Thoracic aorta (tissue), 2 donors: ENCODE measurements around the gene GMDS. TPM values are rescaled to one million over a fixed set of nuclear protein-coding genes. Genes with fewer than 3 reads are reported as not detected.

Experiments
- ATAC-seq: fragments of 150-250 bp; one replicate; pipeline ENCODE4 v1.8.0; 2017; ENCODE audit warnings: low read depth; ENCODE audit not compliant: insufficient number of reproducible peaks, low FRiP score
- DNase-seq: peaks from one replicate; pipeline ENCODE4 v3.0.0-alpha.2; 2020; ENCODE audit warnings: low spot score
- H3K27ac ChIP-seq, 2 donors: fragments of 200-600 bp; sonication (generic); 1 replicate in 1 of 2; 2 replicates in 1 of 2; pipeline ENCODE4 v1.5.1; 2016; ENCODE audit warnings: mild to moderate bottlenecking in 2 of 2, moderate library complexity in 2 of 2
- H3K27me3 ChIP-seq: fragments of 200-600 bp; sonication (generic); replicated peaks from 2 replicates; pipeline ENCODE4 v1.6.0; 2016; ENCODE audit warnings: mild to moderate bottlenecking; ENCODE audit not compliant: insufficient read depth
- H3K36me3 ChIP-seq: fragments of 200-600 bp; sonication (generic); one replicate; pipeline ENCODE4 v1.5.1; 2016
- H3K4me1 ChIP-seq, 2 donors: fragments of 200-600 bp; sonication (generic); 1 replicate in 1 of 2; 2 replicates in 1 of 2; pipeline versions ENCODE4 v1.5.1 to v1.6.0; 2016; ENCODE audit warnings: low read depth in 2 of 2, mild to moderate bottlenecking in 1 of 2; ENCODE audit not compliant: control insufficient read depth in 1 of 2
- H3K4me3 ChIP-seq: fragments of 200-600 bp; sonication (generic); 2 replicates; pipeline ENCODE4 v1.5.1; 2016; ENCODE audit warnings: mild to moderate bottlenecking
- H3K9me3 ChIP-seq: fragments of 200-600 bp; sonication (generic); 2 replicates; pipeline ENCODE4 v1.5.1; 2016
- total RNA-seq, 2 donors: library from RNA; depleted of rRNA; stranded (reverse); fragments of >200 nt; gene quantifications; one replicate each; pipeline versions ENCODE4 v1.1.0 to v1.2.3, GENCODE V29; 2016
- TF ChIP-seq, protein P1 (sequence below): fragments of 200-600 bp; sonication (generic); IDR thresholded peaks from one replicate; pipeline ENCODE4 v1.5.1; 2019; ENCODE audit warnings: antibody characterized with exemption

The GMDS gene
- total RNA-seq, 2 donors from 2014 or later = 87.8 to 87.9 TPM

DNA sequence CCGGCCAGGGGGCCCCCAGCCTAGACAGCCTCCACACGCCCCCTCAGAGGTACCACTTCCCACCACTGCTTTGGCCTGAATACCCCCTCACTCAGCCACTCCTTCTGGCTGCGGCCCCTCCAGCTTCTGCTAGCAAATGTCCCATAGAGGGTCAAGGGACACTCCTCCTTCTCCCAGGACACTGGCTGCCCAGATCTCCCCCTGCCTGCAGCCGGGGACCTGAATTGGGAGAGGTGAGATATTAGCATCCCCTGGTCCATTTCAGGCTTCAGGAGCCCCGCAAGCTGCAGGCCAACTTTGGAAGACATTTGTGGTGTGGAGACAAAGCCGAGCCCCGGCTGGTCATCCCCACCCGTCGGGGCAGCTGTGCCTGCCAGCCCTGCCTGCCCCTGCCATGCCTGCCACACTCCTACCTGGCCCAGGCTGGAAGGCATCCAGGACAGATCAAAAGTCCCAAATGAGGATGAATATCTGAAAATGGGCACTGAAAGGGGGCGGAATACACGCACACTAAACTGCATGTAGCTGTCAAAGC, 668.2 kb downstream of the GMDS start:
- no peak for ATAC-seq
- no peaks in the 10 kb centered on the region for H3K9me3 ChIP-seq
- no peaks in the 10 kb centered on the region for H3K27me3 ChIP-seq
- H3K4me1 ChIP-seq = peaks cover 13 to 32% of the 10 kb centered on the region in 2 donors
- H3K4me3 ChIP-seq = no peak overlapping the region
- DNase-seq = no peak
- H3K27ac ChIP-seq = no peak overlapping the region
- TF ChIP-seq, protein P1, sequence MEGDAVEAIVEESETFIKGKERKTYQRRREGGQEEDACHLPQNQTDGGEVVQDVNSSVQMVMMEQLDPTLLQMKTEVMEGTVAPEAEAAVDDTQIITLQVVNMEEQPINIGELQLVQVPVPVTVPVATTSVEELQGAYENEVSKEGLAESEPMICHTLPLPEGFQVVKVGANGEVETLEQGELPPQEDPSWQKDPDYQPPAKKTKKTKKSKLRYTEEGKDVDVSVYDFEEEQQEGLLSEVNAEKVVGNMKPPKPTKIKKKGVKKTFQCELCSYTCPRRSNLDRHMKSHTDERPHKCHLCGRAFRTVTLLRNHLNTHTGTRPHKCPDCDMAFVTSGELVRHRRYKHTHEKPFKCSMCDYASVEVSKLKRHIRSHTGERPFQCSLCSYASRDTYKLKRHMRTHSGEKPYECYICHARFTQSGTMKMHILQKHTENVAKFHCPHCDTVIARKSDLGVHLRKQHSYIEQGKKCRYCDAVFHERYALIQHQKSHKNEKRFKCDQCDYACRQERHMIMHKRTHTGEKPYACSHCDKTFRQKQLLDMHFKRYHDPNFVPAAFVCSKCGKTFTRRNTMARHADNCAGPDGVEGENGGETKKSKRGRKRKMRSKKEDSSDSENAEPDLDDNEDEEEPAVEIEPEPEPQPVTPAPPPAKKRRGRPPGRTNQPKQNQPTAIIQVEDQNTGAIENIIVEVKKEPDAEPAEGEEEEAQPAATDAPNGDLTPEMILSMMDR = no peak
- no peaks in the 10 kb centered on the region for H3K36me3 ChIP-seq

DNA sequence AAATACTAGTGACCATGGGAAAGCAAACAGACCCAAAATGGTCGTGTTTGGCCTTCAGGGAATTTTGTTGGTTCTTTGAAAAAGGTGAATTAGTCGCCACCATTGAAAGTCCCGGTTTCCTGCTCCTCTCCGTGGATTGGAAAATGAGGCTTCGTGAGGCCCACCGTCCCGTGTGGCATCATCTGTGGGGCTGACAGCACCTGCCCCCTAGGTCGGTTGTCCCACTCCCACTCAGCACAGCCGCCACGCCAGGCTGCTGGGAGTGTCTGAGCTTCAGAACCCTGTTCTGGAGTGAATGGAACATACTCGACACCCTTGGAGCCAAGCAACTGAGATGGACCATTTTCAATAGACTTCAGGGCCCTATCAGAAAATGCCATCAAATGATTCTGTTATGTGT, 668.7 kb downstream of the GMDS start:
- no peaks in the 10 kb centered on the region for H3K36me3 ChIP-seq

DNA sequence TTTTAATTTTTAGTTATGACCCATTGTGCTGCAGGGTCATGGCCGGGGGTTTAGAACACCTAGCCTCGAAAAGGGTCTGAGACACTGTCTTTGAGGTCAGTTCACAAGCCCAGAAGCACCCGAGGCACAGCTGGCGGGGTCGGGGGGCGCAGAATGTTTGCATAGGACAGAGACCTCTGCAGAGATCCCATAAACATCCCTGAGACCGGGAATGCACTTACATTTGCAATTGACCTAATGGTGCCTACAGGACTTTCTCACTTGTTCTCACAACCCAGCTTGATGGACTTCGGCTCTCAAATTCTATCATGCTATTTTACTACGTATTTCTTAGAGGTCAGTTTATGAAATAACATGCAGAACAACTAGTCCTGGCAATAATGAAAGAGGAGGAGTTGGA, 669.2 kb downstream of the GMDS start:
- Histone ChIP-seq H3K36me3 (no peaks in the 10 kb centered on the region), H3K4me3 (no peak overlapping the region), H3K4me1 (peaks cover 13 to 32% of the 10 kb centered on the region in 2 donors), H3K9me3 (peaks cover 4% of the 10 kb centered on the region), H3K27ac (peak overlapping the region; percentile 82 to 84), H3K27me3 (no peaks in the 10 kb centered on the region)
- TF ChIP-seq, protein P1 = no peak
- DNase-seq (no peak), ATAC-seq (no peak)

More for the DNA sequence above, 668.7 kb downstream of the GMDS start:
- TF ChIP-seq, protein P1 = no peak
- ATAC-seq (no peak), DNase-seq (no peak)
- H3K9me3 ChIP-seq = no peaks in the 10 kb centered on the region
- H3K4me3 ChIP-seq = no peak overlapping the region
- no peak overlapping the region for H3K27ac ChIP-seq
- peaks cover 13 to 32% of the 10 kb centered on the region in 2 donors for H3K4me1 ChIP-seq
- H3K27me3 ChIP-seq = no peaks in the 10 kb centered on the region

DNA sequence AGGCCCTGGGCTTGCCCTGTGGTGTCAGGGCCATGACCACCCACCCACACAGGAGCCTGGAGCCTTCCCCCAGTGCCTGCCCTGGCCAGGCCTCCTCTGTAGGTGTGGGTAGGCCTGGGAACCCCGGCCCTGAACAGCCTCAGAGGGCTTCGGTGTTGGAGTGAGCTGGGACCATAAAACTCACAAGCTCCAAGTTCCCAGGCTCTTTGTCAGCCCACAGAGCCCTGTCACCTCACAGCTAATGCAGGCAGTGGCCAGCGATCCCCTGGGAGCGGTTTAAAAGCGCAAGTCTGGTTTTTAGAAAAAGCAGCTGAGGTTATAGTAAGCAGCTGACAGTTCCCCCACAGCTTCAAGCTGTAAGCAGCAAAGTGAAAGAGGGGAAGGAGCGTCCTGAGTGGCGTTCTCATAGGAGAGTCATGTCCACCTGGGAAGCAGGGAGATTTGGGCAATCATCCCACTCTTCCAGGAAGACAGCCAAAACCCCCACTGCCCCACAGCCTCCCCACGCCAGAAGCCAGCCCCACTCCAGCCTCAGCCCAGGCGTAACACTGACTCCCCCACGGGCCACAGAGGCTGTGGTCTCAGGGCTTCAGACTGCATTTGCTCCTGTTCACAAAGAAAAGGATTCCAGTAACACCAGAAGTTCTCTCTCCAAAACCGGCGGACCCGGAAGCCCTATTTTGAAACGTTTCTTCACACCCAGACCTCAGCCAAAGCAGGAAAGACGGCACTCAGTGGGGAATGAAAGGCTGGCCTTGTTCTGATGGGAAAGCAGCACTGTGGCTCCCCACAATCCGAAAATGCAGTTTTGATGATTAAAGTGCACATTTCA, 670.0 kb downstream of the GMDS start:
- H3K4me3 ChIP-seq = peak overlapping the region; percentile 59
- H3K4me1 ChIP-seq = peaks cover 13 to 32% of the 10 kb centered on the region in 2 donors
- H3K36me3 ChIP-seq = no peaks in the 10 kb centered on the region
- no peaks in the 10 kb centered on the region for H3K27me3 ChIP-seq
- TF ChIP-seq, protein P1 = no peak
- DNase-seq (no peak), ATAC-seq (peak; percentile 47)
- H3K9me3 ChIP-seq = peaks cover 9% of the 10 kb centered on the region
- H3K27ac ChIP-seq = peak overlapping the region; percentile 82 to 84

DNA sequence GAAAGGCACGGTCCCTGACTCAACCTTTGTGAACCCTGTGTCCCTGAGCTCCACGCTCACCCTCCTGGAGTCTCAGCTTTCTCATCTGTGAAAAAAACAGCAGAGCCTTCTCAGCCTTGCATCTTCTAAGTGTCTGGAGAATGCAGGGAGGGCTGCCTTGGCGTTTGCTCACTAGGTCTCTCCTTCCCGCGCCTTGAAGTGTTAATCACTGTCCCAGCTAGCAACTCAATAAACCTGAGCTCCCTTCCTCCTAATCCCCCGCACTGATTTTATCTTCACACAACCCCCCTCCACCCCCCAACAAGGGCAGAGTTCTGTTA, 670.6 kb downstream of the GMDS start:
- no peak for DNase-seq
- ATAC-seq = no peak
- Histone ChIP-seq H3K4me1 (peaks cover 13 to 29% of the 10 kb centered on the region in 2 donors), H3K36me3 (no peaks in the 10 kb centered on the region), H3K27me3 (no peaks in the 10 kb centered on the region), H3K9me3 (peaks cover 9% of the 10 kb centered on the region), H3K4me3 (peak overlapping the region; percentile 59), H3K27ac (peak overlapping the region; percentile 82 to 84)
- TF ChIP-seq, protein P1 = no peak
